NT2/D1 (cell line): ENCODE data around the gene TBC1D5.
"Not testable (repeated sequence)": the region's sequence is repeated elsewhere in the genome, so short reads cannot be mapped to it uniquely, and the experiment has no call there.

Source experiments
- SUZ12 ChIP-seq: IDR thresholded peaks from 2 replicates; pipeline ENCODE4 v1.6.1; 2011; ENCODE audit not compliant: insufficient read length, insufficient read depth; ENCODE audit errors: extremely low read depth
- ZNF274 ChIP-seq: IDR thresholded peaks from 2 replicates; pipeline ENCODE4 v1.6.1; 2011; ENCODE audit warnings: mild to moderate bottlenecking, low read depth, low read length

DNA sequence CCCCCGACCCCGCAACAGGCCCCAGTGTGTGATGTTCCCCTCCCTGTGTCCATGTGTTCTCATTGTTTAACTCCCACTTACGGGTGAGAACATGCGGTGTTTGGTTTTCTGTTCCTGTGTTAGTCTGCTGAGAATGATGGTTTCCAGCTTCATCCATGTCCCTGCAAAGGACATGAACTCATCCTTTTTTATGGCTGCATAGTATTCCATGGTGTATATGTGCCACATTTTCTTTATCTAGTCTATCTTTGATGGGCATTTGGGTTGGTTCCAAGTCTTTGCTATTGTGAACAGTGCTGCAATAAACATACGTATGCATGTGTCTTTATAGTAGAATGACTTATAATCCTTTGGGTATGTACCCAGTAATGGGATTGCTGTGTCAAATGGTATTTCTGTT, 349.9 kb downstream of the TBC1D5 start:
- TF ChIP-seq ZNF274, SUZ12: not testable (repeated sequence)
